Choroid plexus epithelial cell (primary cell): ENCODE data around the gene FZR1.

ENCODE experiments used
- DNase-seq: peaks from one replicate; pipeline ENCODE4 v3.0.0-alpha.2; 2010; ENCODE audit warnings: low read depth
- H3K4me3 ChIP-seq: 2 replicates; pipeline ENCODE4 v1.5.1; 2011; ENCODE audit warnings: low read depth, mild to moderate bottlenecking, control low read depth, low read length, moderate library complexity
- TF ChIP-seq, protein P1 (sequence below): conservative IDR thresholded peaks from 2 replicates; pipeline ENCODE4 v1.5.1; 2011; ENCODE audit warnings: low read depth, mild to moderate bottlenecking, control low read depth, inconsistent platforms, low read length, moderate library complexity

FZR1 gene

DNA sequence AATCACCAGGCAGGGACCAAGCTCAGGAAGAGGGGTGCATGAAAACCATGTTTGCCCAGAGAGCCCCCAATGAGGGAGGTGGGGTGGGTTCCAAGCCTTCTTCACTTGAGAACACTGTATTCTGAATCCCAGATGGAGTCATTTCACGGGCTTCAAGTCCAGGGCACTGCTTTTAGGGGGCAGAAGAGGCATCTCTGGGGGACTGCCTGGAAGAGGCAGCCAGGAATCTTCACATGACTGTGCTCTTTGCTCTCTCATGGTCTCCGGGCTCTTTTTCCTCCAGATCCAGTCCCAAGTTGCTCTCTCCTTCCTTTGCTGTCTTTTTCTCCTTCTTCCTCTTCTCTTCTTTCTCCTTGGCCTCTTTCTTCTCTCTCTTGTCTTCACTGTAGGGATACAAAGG is 31.5 kb upstream of the FZR1 start:
- no peak for DNase-seq
- TF ChIP-seq, protein P1, sequence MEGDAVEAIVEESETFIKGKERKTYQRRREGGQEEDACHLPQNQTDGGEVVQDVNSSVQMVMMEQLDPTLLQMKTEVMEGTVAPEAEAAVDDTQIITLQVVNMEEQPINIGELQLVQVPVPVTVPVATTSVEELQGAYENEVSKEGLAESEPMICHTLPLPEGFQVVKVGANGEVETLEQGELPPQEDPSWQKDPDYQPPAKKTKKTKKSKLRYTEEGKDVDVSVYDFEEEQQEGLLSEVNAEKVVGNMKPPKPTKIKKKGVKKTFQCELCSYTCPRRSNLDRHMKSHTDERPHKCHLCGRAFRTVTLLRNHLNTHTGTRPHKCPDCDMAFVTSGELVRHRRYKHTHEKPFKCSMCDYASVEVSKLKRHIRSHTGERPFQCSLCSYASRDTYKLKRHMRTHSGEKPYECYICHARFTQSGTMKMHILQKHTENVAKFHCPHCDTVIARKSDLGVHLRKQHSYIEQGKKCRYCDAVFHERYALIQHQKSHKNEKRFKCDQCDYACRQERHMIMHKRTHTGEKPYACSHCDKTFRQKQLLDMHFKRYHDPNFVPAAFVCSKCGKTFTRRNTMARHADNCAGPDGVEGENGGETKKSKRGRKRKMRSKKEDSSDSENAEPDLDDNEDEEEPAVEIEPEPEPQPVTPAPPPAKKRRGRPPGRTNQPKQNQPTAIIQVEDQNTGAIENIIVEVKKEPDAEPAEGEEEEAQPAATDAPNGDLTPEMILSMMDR = no peak
- no peak overlapping the region for H3K4me3 ChIP-seq

DNA sequence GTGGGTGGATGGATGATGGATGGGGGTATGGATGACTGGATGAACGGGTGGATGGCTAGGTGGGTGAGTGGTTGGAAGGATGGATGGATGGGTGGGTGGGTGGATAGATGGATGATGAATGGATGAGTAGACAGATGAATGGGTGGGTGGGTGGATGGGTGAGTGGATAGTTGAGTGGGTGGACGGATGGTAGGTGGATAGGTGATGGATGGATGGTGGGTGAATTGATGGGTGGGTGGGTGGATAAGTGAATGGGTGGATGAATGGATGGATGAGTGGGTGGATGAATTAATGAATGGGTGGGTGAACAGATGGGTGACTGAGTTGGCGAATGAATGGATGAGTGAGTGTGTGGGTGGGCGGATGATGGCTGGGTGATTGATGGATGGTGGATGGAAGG is 30.7 kb upstream of the FZR1 start:
- DNase-seq = no peak
- TF ChIP-seq, protein P1 = no peak
- no peak overlapping the region for H3K4me3 ChIP-seq

DNA sequence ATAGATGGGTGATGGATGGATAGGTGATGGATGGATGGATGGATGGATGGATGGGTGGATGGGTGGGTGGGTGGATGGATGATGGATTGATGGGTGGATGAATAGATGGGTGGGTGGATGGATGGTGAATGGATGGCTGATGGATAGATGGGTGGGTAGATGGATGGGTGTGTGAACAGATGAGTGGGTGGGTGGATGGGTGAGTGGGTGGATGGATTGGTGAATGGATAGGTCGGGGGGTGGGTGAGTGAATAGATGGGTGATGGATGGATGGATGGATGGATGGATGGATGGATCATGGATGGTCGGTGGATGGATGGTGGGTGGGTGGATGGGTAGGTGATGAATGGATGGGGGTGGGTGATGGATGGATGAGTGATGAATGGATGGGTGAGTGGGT is 29.3 kb upstream of the FZR1 start:
- DNase-seq = no peak
- no peak overlapping the region for H3K4me3 ChIP-seq

DNA sequence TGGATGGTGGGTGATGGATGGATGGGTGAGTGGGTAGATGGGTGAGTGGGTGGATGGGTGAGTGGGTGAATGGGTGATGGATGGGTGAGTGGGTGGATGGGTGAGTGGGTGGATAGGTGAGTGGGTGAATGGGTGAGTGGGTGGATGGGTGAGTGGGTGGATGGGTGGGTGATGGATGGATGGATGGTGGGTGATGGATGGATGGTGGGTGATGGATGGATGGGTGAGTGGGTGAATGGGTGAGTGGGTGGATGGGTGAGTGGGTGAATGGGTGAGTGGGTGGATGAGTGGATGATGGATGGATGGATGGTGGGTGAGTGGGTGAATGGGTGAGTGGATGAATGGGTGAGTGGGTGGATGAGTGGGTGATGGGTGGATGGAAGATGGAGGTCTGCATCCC is 28.6 kb upstream of the FZR1 start:
- no peak for DNase-seq
- H3K4me3 ChIP-seq = no peak overlapping the region
- TF ChIP-seq, protein P1 = no peak

More for the DNA sequence above, 29.3 kb upstream of the FZR1 start:
- TF ChIP-seq, protein P1 = no peak

DNA sequence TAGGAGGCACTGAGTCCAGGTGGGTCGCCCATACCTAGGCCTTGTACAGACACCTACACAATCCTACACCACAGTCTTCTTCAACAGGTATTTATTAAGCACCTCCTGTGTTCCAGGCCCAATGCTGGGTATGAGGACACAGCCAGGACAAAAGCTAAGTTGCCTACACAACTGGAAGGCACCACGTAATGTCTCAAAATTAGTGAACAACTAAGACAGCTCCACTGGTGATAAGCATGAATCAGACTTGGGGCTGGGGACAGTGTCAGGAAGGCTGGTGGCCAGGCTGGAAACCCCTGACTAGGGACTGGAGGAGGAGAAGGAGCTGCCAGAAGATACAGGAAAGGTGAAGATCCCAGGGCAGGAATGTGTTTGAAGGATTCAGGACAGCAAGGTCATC is 28.2 kb upstream of the FZR1 start:
- DNase-seq = no peak
- H3K4me3 ChIP-seq = no peak overlapping the region
- TF ChIP-seq, protein P1 = no peak

DNA sequence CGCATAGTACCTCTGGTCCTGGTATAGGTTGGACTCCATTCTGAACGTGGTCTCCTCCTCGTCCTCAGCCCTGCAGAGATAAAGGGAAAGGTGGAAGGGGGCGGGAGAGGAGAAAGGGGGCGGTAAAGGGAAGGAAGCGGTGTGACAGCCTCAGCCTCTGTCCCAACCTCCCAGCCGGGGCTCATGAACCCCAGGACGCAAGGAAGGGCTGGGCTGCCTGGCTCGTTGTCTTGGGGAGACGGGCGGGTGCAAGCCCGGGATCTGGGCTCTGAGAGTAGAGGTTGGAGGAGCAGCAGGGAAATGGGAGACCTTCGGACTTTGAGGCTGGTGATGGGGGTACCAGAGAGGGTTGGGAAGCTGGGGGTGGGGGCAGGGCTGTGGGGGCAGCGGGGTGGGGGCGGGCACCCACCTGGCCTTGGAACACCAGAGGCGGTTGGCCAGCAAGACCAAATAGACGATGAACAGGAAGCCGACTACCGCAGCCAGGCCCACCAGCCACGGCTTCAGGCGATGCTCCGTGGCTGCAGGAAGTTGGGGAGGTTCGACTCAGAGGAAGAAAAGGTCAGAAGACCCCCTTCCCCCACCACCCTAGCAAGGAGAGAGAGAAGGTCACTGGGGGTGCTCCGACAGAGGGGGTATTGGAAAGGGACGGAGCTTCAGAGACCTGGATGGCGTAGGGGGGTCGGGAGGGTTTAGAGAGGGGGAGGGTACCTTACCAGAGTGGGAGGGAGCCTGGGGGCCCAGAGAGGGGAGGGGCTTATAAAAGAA is 27.5 kb upstream of the FZR1 start:
- TF ChIP-seq, protein P1 = no peak
- no peak overlapping the region for H3K4me3 ChIP-seq
- no peak for DNase-seq
